ENCODE results near the gene CFAP46. TPM values are rescaled to one million over a fixed set of nuclear protein-coding genes. Genes with fewer than 3 reads are reported as not detected.

CFAP46 gene
- polyA plus RNA-seq, 1 donor from 2014 or later, result 2.6 TPM

GRCh38 chr10:132793871-132794849 lies 148.2 kb downstream of the CFAP46 start:
- TF ChIP-seq SMC3 (conservative IDR thresholded peaks at IDR 0.05; ENCODE audit: poor library complexity), result no peak
- no peak for TF ChIP-seq REST (IDR thresholded peaks at IDR 0.05; ENCODE audit: borderline replicate concordance)
- no peak for TF ChIP-seq EP300 (conservative IDR thresholded peaks at IDR 0.05; ENCODE audit: poor library complexity, severe bottlenecking)
- TF ChIP-seq EZH2 (IDR thresholded peaks at IDR 0.05; ENCODE audit: borderline replicate concordance, insufficient read depth, low read length, poor library complexity, severe bottlenecking), result no peak
- no peak for TF ChIP-seq TAF1 (IDR thresholded peaks at IDR 0.05; ENCODE audit: low read depth)
- no peak for TF ChIP-seq CTCF (IDR thresholded peaks at IDR 0.05; ENCODE audit: poor library complexity, severe bottlenecking)
- no peak for TF ChIP-seq MXI1 (conservative IDR thresholded peaks at IDR 0.05; ENCODE audit: poor library complexity, severe bottlenecking)
- TF ChIP-seq POLR2AphosphoS5 (IDR thresholded peaks at IDR 0.05), result no peak
- no peak for TF ChIP-seq RAD21 (conservative IDR thresholded peaks at IDR 0.05)
- Histone ChIP-seq H3K27me3 (ENCODE audit: insufficient read depth, low read depth, low read length) (peaks cover 24% of the 10 kb centered on the region), H3K9me3 (ENCODE audit: low read length) (no peaks in the 10 kb centered on the region), H4K20me1 (ENCODE audit: insufficient read depth) (no peaks in the 10 kb centered on the region), H3F3A (ENCODE audit: insufficient read depth, low read length, poor library complexity, severe bottlenecking) (no peaks in the 10 kb centered on the region), H3K27ac (ENCODE audit: low read length) (no peak overlapping the region), H3K36me3 (ENCODE audit: insufficient read depth, low read length) (no peaks in the 10 kb centered on the region), H3K4me2 (ENCODE audit: low read length) (no peak overlapping the region), H3K9me2 (ENCODE audit: insufficient read depth, low read length) (no peaks in the 10 kb centered on the region), H3K9ac (ENCODE audit: low read length) (no peak overlapping the region), H2AFZ (ENCODE audit: low read depth, low read length) (no peak overlapping the region), H3K79me2 (replicated peaks; ENCODE audit: insufficient read depth, low read length) (no peaks in the 10 kb centered on the region), H3K4me3 (ENCODE audit: low read length) (no peak overlapping the region)

- H3K9ac ChIP-seq (ENCODE audit: low read length), result no peak overlapping the region
Measured at GRCh38 chr10:132793213-132793612, 149.2 kb downstream of the CFAP46 start.

More at GRCh38 chr10:132793213-132793612, 149.2 kb downstream of the CFAP46 start:
- Histone ChIP-seq H4K20me1 (ENCODE audit: insufficient read depth) (no peaks in the 10 kb centered on the region), H3K36me3 (ENCODE audit: insufficient read depth, low read length) (no peaks in the 10 kb centered on the region), H3K27ac (ENCODE audit: low read length) (no peak overlapping the region), H3F3A (ENCODE audit: insufficient read depth, low read length, poor library complexity, severe bottlenecking) (no peaks in the 10 kb centered on the region), H3K4me2 (ENCODE audit: low read length) (no peak overlapping the region), H2AFZ (ENCODE audit: low read depth, low read length) (no peak overlapping the region), H3K9me3 (ENCODE audit: low read length) (no peaks in the 10 kb centered on the region), H3K4me3 (ENCODE audit: low read length) (no peak overlapping the region), H3K27me3 (ENCODE audit: insufficient read depth, low read depth, low read length) (peaks cover 34% of the 10 kb centered on the region), H3K9me2 (ENCODE audit: insufficient read depth, low read length) (no peaks in the 10 kb centered on the region), H3K79me2 (replicated peaks; ENCODE audit: insufficient read depth, low read length) (no peaks in the 10 kb centered on the region)
- TF ChIP-seq REST (IDR thresholded peaks at IDR 0.05; ENCODE audit: borderline replicate concordance) (no peak), POLR2AphosphoS5 (IDR thresholded peaks at IDR 0.05) (no peak), CTCF (IDR thresholded peaks at IDR 0.05; ENCODE audit: poor library complexity, severe bottlenecking) (no peak), MXI1 (conservative IDR thresholded peaks at IDR 0.05; ENCODE audit: poor library complexity, severe bottlenecking) (no peak), RAD21 (conservative IDR thresholded peaks at IDR 0.05) (no peak), TAF1 (IDR thresholded peaks at IDR 0.05; ENCODE audit: low read depth) (no peak), EP300 (conservative IDR thresholded peaks at IDR 0.05; ENCODE audit: poor library complexity, severe bottlenecking) (no peak), SMC3 (conservative IDR thresholded peaks at IDR 0.05; ENCODE audit: poor library complexity) (no peak), EZH2 (IDR thresholded peaks at IDR 0.05; ENCODE audit: borderline replicate concordance, insufficient read depth, low read length, poor library complexity, severe bottlenecking) (no peak)

Measured in neural cell (in vitro differentiated cells).